Right cardiac atrium (tissue), 5 donors: Measurements from ENCODE around the gene CLDN22. TPM values are rescaled to one million over a fixed set of nuclear protein-coding genes. Genes with fewer than 3 reads are reported as not detected.

Experiments used
- ATAC-seq, 2 donors: fragments of 200-7000 bp; cut with Tn5 transposase; one replicate each; pipeline versions ENCODE4 v1.8.0 to v1.9.1; 2020; ENCODE audit warnings: moderate library complexity in 2 of 2, mild to moderate bottlenecking in 1 of 2
- DNase-seq, 3 donors: peaks; one replicate each; pipeline ENCODE4 v3.0.0-alpha.2; 2020
- H3K27ac ChIP-seq: one replicate; pipeline ENCODE4 v1.5.1; 2013; ENCODE audit warnings: mild to moderate bottlenecking, low read length, control low read depth, moderate library complexity
- H3K27me3 ChIP-seq: one replicate; pipeline ENCODE4 v1.6.1; 2013; ENCODE audit not compliant: control insufficient read depth, insufficient read depth
- H3K4me1 ChIP-seq: one replicate; pipeline ENCODE4 v1.6.1; 2013; ENCODE audit warnings: low read length; ENCODE audit not compliant: control insufficient read depth, insufficient read depth
- H3K4me3 ChIP-seq: one replicate; pipeline ENCODE4 v1.5.1; 2013; ENCODE audit warnings: low read length, control low read depth
- H3K9me3 ChIP-seq: one replicate; pipeline ENCODE4 v1.6.1; 2013; ENCODE audit warnings: low read length; ENCODE audit not compliant: control insufficient read depth
- WGBS: extraction: QIAGEN DNeasy Blood & Tissue Kit; methylation state at CpG from one replicate; pipeline ENCODE4 v1.1.7; 2013; 5-methylcytosine and 5-hydroxymethylcytosine counted together
- intact Hi-C, 4 donors: fragments of 100-400 bp; cut with DNase I; formaldehyde crosslinking; loops; one replicate each; pipeline versions ENCODE4 v1.11.0 to v1.14.0; 2022 to 2023
- polyA plus RNA-seq: library from polyadenylated mRNA; stranded (reverse); fragments of 200-250 nt; gene quantifications from one replicate; pipeline ENCODE4 v1.2.3, GENCODE V29; 2013
- total RNA-seq, 4 donors: library from RNA; stranded (reverse); fragmentation: NEBNext Ultra II Directional; extraction: Animal tissue kit (Norgen Biotek cat#: 25700); gene quantifications; one replicate each; pipeline ENCODE4 v1.2.1, GENCODE V29; 2021
- donor health status: healthy with polysubstance abuse.
- donor health status: DM: no; HTN: yes; CAD: no.
- donor health status: DM: no; HTN: no; CAD: no.
- donor health status: DM: no; HTN: yes; CAD: no; lungs with severe emphysema.
- donor health status: DM: yes; HTN: yes; CAD: no.

The CLDN22 gene
- total and polyA plus RNA-seq, 5 donors: 0.02 TPM; not detected in 4

- Histone ChIP-seq H3K9me3 (no peaks in the 10 kb centered on the region), H3K27me3 (no peaks in the 10 kb centered on the region), H3K4me1 (no peaks in the 10 kb centered on the region), H3K27ac (no peak overlapping the region), H3K4me3 (no peak overlapping the region)
- WGBS: 92% methylated on average over 9 of the region's 9 CpGs
- intact Hi-C loops: loop anchor here in 1 of 4 donors (10.0 kb wide), 1 partner anchor 334 kb away; no protein-coding TSS in a partner anchor
- ATAC-seq (no peak), DNase-seq (no peak)
Observed at GRCh38 chr4:183268556-183268955, 51.5 kb downstream of the CLDN22 start.

Other genes with a start within 250 kb of the CLDN22 start
- 10 to 100 TPM; 30.6 to 39.2 (median 33.9) TPM for gene WWC2, start 221.0 kb downstream of the CLDN22 start, total RNA-seq
- gene WWC2, start 221.0 kb downstream of the CLDN22 start, polyA plus RNA-seq: 7.3 TPM
- not detected for gene CLDN24, start 2.1 kb upstream of the CLDN22 start, total RNA-seq
- gene CLDN24, start 2.1 kb upstream of the CLDN22 start, polyA plus RNA-seq: not detected
- gene CDKN2AIP, start 124.4 kb upstream of the CLDN22 start, total RNA-seq: 10 to 100 TPM; 10.1 to 13.1 (median 11.5) TPM
- 8.7 TPM for gene CDKN2AIP, start 124.4 kb upstream of the CLDN22 start, polyA plus RNA-seq
- gene ING2, start 184.8 kb upstream of the CLDN22 start, total RNA-seq: 10 to 100 TPM in 1 of 4 donors, 1 to 10 TPM in 3; 5.4 to 10.5 (median 7.2) TPM
- 10.1 TPM for gene ING2, start 184.8 kb upstream of the CLDN22 start, polyA plus RNA-seq